HG03558 (cell line): ENCODE data around the gene NEK7.
A peak's percentile ranks its signal among the peaks of the same experiment; 100 is the strongest.
"Not testable (repeated sequence)": the region's sequence is repeated elsewhere in the genome, so short reads cannot be mapped to it uniquely, and the experiment has no call there.

Experiments
- ATAC-seq: cut with Tn5 transposase; IDR thresholded peaks from one replicate; pipeline ENCODE4 v1.9.1; 2021; ENCODE audit warnings: moderate number of reproducible peaks; ENCODE audit not compliant: unreplicated experiment; ENCODE audit errors: extremely low read depth

The NEK7 gene

GRCh38 chr1:198197285-198197684 is 40.5 kb downstream of the NEK7 start:
- no peak for ATAC-seq

- peak; percentile 30 for ATAC-seq
Measured at GRCh38 chr1:198199105-198199504, 42.3 kb downstream of the NEK7 start.

- ATAC-seq = peak; percentile 93
Measured at GRCh38 chr1:198201956-198202784, 45.4 kb downstream of the NEK7 start.

GRCh38 chr1:198203434-198203833 is 46.6 kb downstream of the NEK7 start:
- ATAC-seq = no peak

GRCh38 chr1:198205016-198205684 is 48.4 kb downstream of the NEK7 start:
- no peak for ATAC-seq

GRCh38 chr1:198206292-198206691 is 49.5 kb downstream of the NEK7 start:
- no peak for ATAC-seq

GRCh38 chr1:198211696-198212095 is 54.9 kb downstream of the NEK7 start:
- ATAC-seq = no peak

GRCh38 chr1:198212126-198212525 is 55.3 kb downstream of the NEK7 start:
- ATAC-seq = no peak

- ATAC-seq = no peak
Measured at GRCh38 chr1:198212675-198213074, 55.9 kb downstream of the NEK7 start.

GRCh38 chr1:198214924-198215323 is 58.1 kb downstream of the NEK7 start:
- no peak for ATAC-seq

GRCh38 chr1:198220428-198220827 is 63.6 kb downstream of the NEK7 start:
- no peak for ATAC-seq

- ATAC-seq = not testable (repeated sequence)
Measured at GRCh38 chr1:198227010-198227409, 70.2 kb downstream of the NEK7 start.

- not testable (repeated sequence) for ATAC-seq
Measured at GRCh38 chr1:198227454-198227853, 70.7 kb downstream of the NEK7 start.

GRCh38 chr1:198228925-198229324 is 72.1 kb downstream of the NEK7 start:
- ATAC-seq = no peak

GRCh38 chr1:198231779-198232178 is 75.0 kb downstream of the NEK7 start:
- no peak for ATAC-seq

- no peak for ATAC-seq
Measured at GRCh38 chr1:198232378-198232777, 75.6 kb downstream of the NEK7 start.

GRCh38 chr1:198232940-198233675 is 76.3 kb downstream of the NEK7 start:
- ATAC-seq = no peak

- no peak for ATAC-seq
Measured at GRCh38 chr1:198234520-198235251, 77.9 kb downstream of the NEK7 start.

- no peak for ATAC-seq
Measured at GRCh38 chr1:198238121-198238520, 81.3 kb downstream of the NEK7 start.

- ATAC-seq = no peak
Measured at GRCh38 chr1:198241553-198241952, 84.8 kb downstream of the NEK7 start.
